Mucosa of descending colon (tissue), 3 donors: ENCODE data around the gene FGGY. TPM values are rescaled to one million over a fixed set of nuclear protein-coding genes. Genes with fewer than 3 reads are reported as not detected.

Source experiments
- ATAC-seq: fragments of 200-7000 bp; cut with Tn5 transposase; one replicate; pipeline ENCODE4 v1.9.1; 2020; ENCODE audit warnings: mild to moderate bottlenecking, moderate library complexity
- DNase-seq, 3 donors: peaks; one replicate each; pipeline ENCODE4 v3.0.0-alpha.2; 2020
- H3K36me3 ChIP-seq: fragments of 200-600 bp; one replicate; pipeline ENCODE4 v1.8.0; 2021; ENCODE audit warnings: low read depth, mild to moderate bottlenecking
- H3K4me1 ChIP-seq: fragments of 200-600 bp; one replicate; pipeline ENCODE4 v1.8.0; 2021; ENCODE audit warnings: low read depth, mild to moderate bottlenecking
- H3K4me3 ChIP-seq: fragments of 200-600 bp; one replicate; pipeline ENCODE4 v1.8.0; 2021; ENCODE audit warnings: mild to moderate bottlenecking
- H3K9me3 ChIP-seq: fragments of 200-600 bp; one replicate; pipeline ENCODE4 v1.8.0; 2021; ENCODE audit warnings: mild to moderate bottlenecking
- CTCF ChIP-seq: fragments of 200-600 bp; IDR thresholded peaks from one replicate; pipeline ENCODE4 v1.8.0; 2022; ENCODE audit warnings: antibody characterized with exemption, mild to moderate bottlenecking
- intact Hi-C, 2 donors: fragments of 100-400 bp; cut with DNase I in 1 of 2; cut with micrococcal nuclease in 1 of 2; formaldehyde crosslinking; loops; one replicate each; pipeline versions ENCODE4 v1.11.0 to v1.11.1; 2022; cut with DNase I, micrococcal nuclease
- total RNA-seq, 3 donors: library from RNA; stranded (reverse); fragmentation: NEBNext Ultra II Directional in 2 of 3; extraction: Animal tissue kit (Norgen Biotek cat#: 25700) in 2 of 3; gene quantifications; one replicate each; pipeline versions ENCODE4 v1.2.1 to v1.2.4, GENCODE V29; 2021 to 2023
- donor health status: DM: no; HTN: no; CAD: no; lungs with moderate emphysema.
- donor health status: DM: no; HTN: no; CAD: no.
- donor health status: DM: no; HTN: yes; CAD: no.

Gene FGGY
- total RNA-seq, 3 donors from 2014 or later = 25.2 to 38.3 (median 36.6) TPM

- ATAC-seq (no peak), DNase-seq (no peak)
- no peak for TF ChIP-seq CTCF
- Histone ChIP-seq H3K4me3 (no peak overlapping the region), H3K4me1 (no peaks in the 10 kb centered on the region), H3K36me3 (no peaks in the 10 kb centered on the region), H3K9me3 (no peaks in the 10 kb centered on the region)
- intact Hi-C loops = no loop called here
Observed at GRCh38 chr1:59766227-59766855, 469.4 kb downstream of the FGGY start.

- Histone ChIP-seq H3K36me3 (no peaks in the 10 kb centered on the region), H3K4me3 (no peak overlapping the region), H3K9me3 (no peaks in the 10 kb centered on the region), H3K4me1 (no peaks in the 10 kb centered on the region)
- ATAC-seq (no peak), DNase-seq (no peak)
- intact Hi-C loops = no loop called here
- no peak for TF ChIP-seq CTCF
Observed at GRCh38 chr1:59767119-59767518, 470.2 kb downstream of the FGGY start.

GRCh38 chr1:59768792-59769735 lies 472.2 kb downstream of the FGGY start:
- DNase-seq (no peak), ATAC-seq (no peak)
- no peaks in the 10 kb centered on the region for H3K36me3 ChIP-seq
- no peak overlapping the region for H3K4me3 ChIP-seq
- no peak for TF ChIP-seq CTCF
- H3K9me3 ChIP-seq = no peaks in the 10 kb centered on the region
- H3K4me1 ChIP-seq = no peaks in the 10 kb centered on the region
- intact Hi-C loops = no loop called here

GRCh38 chr1:59769736-59770095 lies 472.8 kb downstream of the FGGY start:
- Histone ChIP-seq H3K4me1 (no peaks in the 10 kb centered on the region), H3K36me3 (no peaks in the 10 kb centered on the region), H3K4me3 (no peak overlapping the region), H3K9me3 (no peaks in the 10 kb centered on the region)
- intact Hi-C loops = no loop called here
- ATAC-seq (no peak), DNase-seq (no peak)
- TF ChIP-seq CTCF = no peak

DNA sequence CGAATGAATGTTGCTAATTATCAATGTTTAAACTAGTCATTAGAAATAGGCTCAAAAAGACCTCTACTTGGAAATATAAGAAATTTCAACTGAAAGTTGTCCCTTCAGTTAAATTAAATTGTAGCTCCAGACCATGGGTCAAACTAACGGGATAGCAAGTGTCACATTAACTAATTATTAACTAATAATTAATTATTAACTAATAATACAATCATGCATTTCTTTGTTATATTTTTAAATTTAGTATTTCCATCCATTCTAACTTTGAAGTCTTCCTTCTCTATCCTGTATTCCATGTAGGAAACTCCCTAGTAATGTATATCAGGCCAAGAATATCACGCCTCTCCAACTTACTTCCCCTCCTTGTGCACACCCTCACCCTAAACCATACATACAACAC lies 474.5 kb downstream of the FGGY start:
- Histone ChIP-seq H3K4me3 (no peak overlapping the region), H3K4me1 (no peaks in the 10 kb centered on the region), H3K36me3 (no peaks in the 10 kb centered on the region), H3K9me3 (no peaks in the 10 kb centered on the region)
- DNase-seq = no peak
- intact Hi-C loops = no loop called here
- ATAC-seq = no peak
- no peak for TF ChIP-seq CTCF
